Smooth muscle cell (in vitro differentiated cells): ENCODE measurements around the gene HS1BP3. TPM values are rescaled to one million over a fixed set of nuclear protein-coding genes. Genes with fewer than 3 reads are reported as not detected.
A peak's percentile ranks its signal among the peaks of the same experiment; 100 is the strongest.

Experiments used
- DNase-seq: peaks from one replicate; lab custom pipeline; 2025; ENCODE audit not compliant: unreplicated experiment; lab: John Stamatoyannopoulos, UW
- H2AFZ ChIP-seq: fragments of 200-600 bp; sonication (generic); 2 replicates; pipeline ENCODE4 v1.6.0; 2016; ENCODE audit warnings: antibody characterized with exemption, low read depth, mild to moderate bottlenecking
- H3F3A ChIP-seq: fragments of 200-600 bp; sonication (generic); 2 replicates; pipeline ENCODE4 v1.6.0; 2017; ENCODE audit warnings: antibody characterized with exemption, low read depth
- H3K27ac ChIP-seq: fragments of 200-600 bp; sonication (generic); 2 replicates; pipeline ENCODE4 v1.5.1; 2016; ENCODE audit warnings: low read depth, mild to moderate bottlenecking
- H3K27me3 ChIP-seq: fragments of 200-600 bp; sonication (generic); 2 replicates; pipeline ENCODE4 v1.6.1; 2016; ENCODE audit warnings: low read depth, mild to moderate bottlenecking
- H3K36me3 ChIP-seq: fragments of 200-600 bp; sonication (generic); 2 replicates; pipeline ENCODE4 v1.5.1; 2016; ENCODE audit warnings: low read depth
- H3K4me1 ChIP-seq: fragments of 200-600 bp; sonication (generic); 2 replicates; pipeline ENCODE4 v1.5.1; 2016; ENCODE audit warnings: low read depth
- H3K4me2 ChIP-seq: fragments of 200-600 bp; sonication (generic); 2 replicates; pipeline ENCODE4 v1.6.0; 2016; ENCODE audit warnings: mild to moderate bottlenecking
- H3K4me3 ChIP-seq: fragments of 200-600 bp; sonication (generic); 2 replicates; pipeline ENCODE4 v1.5.1; 2016; ENCODE audit warnings: mild to moderate bottlenecking
- H3K79me2 ChIP-seq: fragments of 200-600 bp; sonication (generic); 2 replicates; pipeline ENCODE4 v1.6.0; 2016; ENCODE audit warnings: low read depth, mild to moderate bottlenecking
- H3K9ac ChIP-seq: fragments of 200-600 bp; sonication (generic); 2 replicates; pipeline ENCODE4 v1.6.0; 2016; ENCODE audit warnings: low read depth
- H3K9me3 ChIP-seq: fragments of 200-600 bp; sonication (generic); replicated peaks from 2 replicates; pipeline ENCODE4 v1.5.1; 2016; ENCODE audit warnings: low read depth
- H4K20me1 ChIP-seq: fragments of 200-600 bp; sonication (generic); 2 replicates; pipeline ENCODE4 v1.6.0; 2016; ENCODE audit warnings: low read depth
- WGBS: methylation state at CpG from one replicate; pipeline ENCODE4 v1.1.7; 2016; ENCODE audit warnings: low lambda C conversion rate; 5-methylcytosine and 5-hydroxymethylcytosine counted together
- polyA plus RNA-seq: library from polyadenylated mRNA; unstranded; fragments of >200 nt; fragmentation: Nextera tagmentation; extraction: Ambion mirVana; gene quantifications from 2 replicates; pipeline ENCODE4 v1.2.1, GENCODE V29; 2016
- total RNA-seq: library from RNA; depleted of rRNA; stranded (reverse); fragments of >200 nt; gene quantifications from 2 replicates; pipeline ENCODE4 v1.2.3, GENCODE V29; 2014
- TF ChIP-seq, protein P1 (sequence below): fragments of 200-600 bp; sonication (generic); IDR thresholded peaks from 2 replicates; pipeline ENCODE4 v1.5.1; 2017; ENCODE audit warnings: borderline replicate concordance, mild to moderate bottlenecking, antibody characterized with exemption; ENCODE audit not compliant: insufficient read depth, poor library complexity, severe bottlenecking

HS1BP3 gene
- total and polyA plus RNA-seq, 2 experiments from 2014 or later = 9.3 to 20.4 TPM

DNA sequence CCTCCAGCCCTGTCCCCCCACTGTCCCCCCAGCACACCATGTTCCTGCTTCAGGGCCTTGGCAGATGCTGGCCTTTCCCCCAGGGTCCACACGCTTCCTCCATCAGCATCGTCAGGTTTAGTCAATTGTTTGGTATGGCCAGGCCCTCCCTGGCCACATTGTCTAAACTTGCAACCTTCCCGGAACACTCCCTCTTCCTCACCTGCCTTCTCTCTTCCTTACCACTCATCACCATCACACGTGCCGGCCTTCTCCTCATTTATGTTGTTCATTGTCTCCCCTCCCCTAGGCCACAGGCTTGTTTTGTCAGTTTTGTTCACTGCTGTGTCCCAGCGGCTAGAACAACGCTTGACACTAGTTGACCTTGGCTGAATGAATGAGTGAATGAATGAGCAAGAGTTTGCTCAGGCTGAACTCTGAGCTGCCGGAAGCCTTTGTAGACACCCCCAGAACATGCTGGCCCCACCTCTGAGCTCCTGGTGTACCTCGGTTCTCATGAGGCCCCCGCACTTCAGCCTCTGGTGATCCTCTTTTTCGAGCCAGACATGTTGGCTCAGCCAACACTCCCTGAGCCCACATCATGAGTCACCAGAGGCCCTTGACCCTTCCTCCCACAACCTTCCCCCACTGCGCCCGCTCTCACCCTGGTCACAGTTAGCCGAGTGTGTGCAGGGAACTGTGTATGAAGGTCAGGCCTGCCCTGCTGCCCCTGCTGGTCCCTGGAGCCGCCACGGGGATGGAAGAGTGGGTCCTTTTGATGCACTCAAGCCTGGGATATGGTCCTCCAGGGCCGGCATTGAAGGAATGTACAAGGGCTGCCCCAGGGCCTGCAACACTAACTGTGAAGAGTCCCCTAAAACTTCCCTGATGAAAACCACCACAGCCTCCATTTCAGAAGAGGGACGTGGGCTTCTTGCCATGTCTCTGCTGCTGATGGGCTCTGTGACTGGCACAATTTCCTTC lies 57.5 kb downstream of the HS1BP3 start:
- Histone ChIP-seq H2AFZ (no peak overlapping the region), H3K27ac (peak overlapping the region; percentile 98), H3K4me1 (peaks cover 50% of the 10 kb centered on the region), H3K9me3 (no peaks in the 10 kb centered on the region), H3K4me3 (no peak overlapping the region), H3K4me2 (peak overlapping the region; percentile 45), H3F3A (peaks cover 19% of the 10 kb centered on the region), H3K36me3 (no peaks in the 10 kb centered on the region), H3K79me2 (no peaks in the 10 kb centered on the region), H3K27me3 (no peaks in the 10 kb centered on the region), H4K20me1 (no peaks in the 10 kb centered on the region), H3K9ac (peak overlapping the region; percentile 76)
- WGBS = 21% methylated on average over 18 of the region's 18 CpGs
- no peak for DNase-seq
- TF ChIP-seq, protein P1, sequence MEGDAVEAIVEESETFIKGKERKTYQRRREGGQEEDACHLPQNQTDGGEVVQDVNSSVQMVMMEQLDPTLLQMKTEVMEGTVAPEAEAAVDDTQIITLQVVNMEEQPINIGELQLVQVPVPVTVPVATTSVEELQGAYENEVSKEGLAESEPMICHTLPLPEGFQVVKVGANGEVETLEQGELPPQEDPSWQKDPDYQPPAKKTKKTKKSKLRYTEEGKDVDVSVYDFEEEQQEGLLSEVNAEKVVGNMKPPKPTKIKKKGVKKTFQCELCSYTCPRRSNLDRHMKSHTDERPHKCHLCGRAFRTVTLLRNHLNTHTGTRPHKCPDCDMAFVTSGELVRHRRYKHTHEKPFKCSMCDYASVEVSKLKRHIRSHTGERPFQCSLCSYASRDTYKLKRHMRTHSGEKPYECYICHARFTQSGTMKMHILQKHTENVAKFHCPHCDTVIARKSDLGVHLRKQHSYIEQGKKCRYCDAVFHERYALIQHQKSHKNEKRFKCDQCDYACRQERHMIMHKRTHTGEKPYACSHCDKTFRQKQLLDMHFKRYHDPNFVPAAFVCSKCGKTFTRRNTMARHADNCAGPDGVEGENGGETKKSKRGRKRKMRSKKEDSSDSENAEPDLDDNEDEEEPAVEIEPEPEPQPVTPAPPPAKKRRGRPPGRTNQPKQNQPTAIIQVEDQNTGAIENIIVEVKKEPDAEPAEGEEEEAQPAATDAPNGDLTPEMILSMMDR = no peak

GRCh38 chr2:20592106-20593071 lies 58.5 kb downstream of the HS1BP3 start:
- Histone ChIP-seq H3K4me2 (peak overlapping the region; percentile 45), H3K27ac (peak overlapping the region; percentile 98), H3K4me1 (peaks cover 46% of the 10 kb centered on the region), H3F3A (peaks cover 14% of the 10 kb centered on the region), H3K4me3 (no peak overlapping the region), H3K9ac (peak overlapping the region; percentile 76), H4K20me1 (no peaks in the 10 kb centered on the region), H3K9me3 (no peaks in the 10 kb centered on the region), H2AFZ (no peak overlapping the region), H3K79me2 (no peaks in the 10 kb centered on the region), H3K36me3 (no peaks in the 10 kb centered on the region), H3K27me3 (no peaks in the 10 kb centered on the region)
- WGBS = 86% methylated on average over 19 of the region's 22 CpGs
- no peak for DNase-seq
- TF ChIP-seq, protein P1 = no peak

DNA sequence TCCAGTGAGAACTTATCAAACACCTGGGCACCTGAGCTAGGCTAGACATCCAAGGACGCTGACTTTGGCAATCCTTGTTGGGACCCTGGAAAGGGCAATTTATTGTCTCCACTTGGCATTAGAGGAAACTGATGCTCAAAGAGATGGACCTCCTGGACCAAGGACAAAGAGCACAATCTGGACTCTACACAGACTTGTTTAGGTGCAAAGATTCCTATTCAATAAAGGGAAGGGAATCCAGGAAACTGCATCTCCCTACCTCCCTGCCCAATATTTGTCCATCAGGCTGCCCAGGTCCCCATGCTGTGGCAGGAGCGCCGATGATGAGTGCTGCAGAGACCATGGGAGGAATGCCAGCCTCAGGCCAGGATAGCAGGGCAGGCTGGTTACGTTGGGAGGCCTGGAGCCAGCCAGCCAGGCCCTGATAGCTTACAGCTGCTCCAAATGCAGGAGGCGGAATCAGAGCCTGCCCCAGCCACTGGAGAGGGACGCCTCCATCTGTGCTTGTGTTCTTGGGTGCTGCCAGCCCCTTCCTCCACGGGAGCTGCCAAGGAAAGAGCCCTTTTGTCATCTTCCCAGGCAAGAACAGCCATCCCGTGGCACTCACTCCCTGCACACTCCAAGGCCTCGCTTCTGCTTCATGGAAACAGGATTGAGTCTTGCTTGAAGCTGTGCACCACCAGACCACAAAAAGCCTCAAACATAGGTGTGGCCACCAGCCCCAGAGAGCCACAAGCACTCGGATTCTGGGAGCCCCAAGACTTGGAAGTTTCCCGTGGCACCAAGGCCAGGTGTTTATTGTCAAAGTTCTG lies 60.0 kb downstream of the HS1BP3 start:
- Histone ChIP-seq H3F3A (no peaks in the 10 kb centered on the region), H3K4me2 (no peak overlapping the region), H3K36me3 (no peaks in the 10 kb centered on the region), H3K9ac (no peak overlapping the region), H3K4me3 (no peak overlapping the region), H3K27me3 (no peaks in the 10 kb centered on the region), H3K79me2 (no peaks in the 10 kb centered on the region), H2AFZ (no peak overlapping the region), H3K4me1 (peaks cover 31% of the 10 kb centered on the region), H4K20me1 (no peaks in the 10 kb centered on the region), H3K27ac (peak overlapping the region; percentile 68), H3K9me3 (no peaks in the 10 kb centered on the region)
- 87% methylated on average over 11 of the region's 11 CpGs for WGBS
- DNase-seq = no peak
- TF ChIP-seq, protein P1 = no peak
